Mucosa of descending colon (tissue), 3 donors: ENCODE measurements around the gene GLOD5. TPM values are rescaled to one million over a fixed set of nuclear protein-coding genes. Genes with fewer than 3 reads are reported as not detected.
"Not testable (repeated sequence)": the region's sequence is repeated elsewhere in the genome, so short reads cannot be mapped to it uniquely, and the experiment has no call there.

Experiments
- ATAC-seq: fragments of 200-7000 bp; cut with Tn5 transposase; one replicate; pipeline ENCODE4 v1.9.1; 2020; ENCODE audit warnings: mild to moderate bottlenecking, moderate library complexity
- DNase-seq, 3 donors: peaks; one replicate each; pipeline ENCODE4 v3.0.0-alpha.2; 2020
- H3K36me3 ChIP-seq: fragments of 200-600 bp; one replicate; pipeline ENCODE4 v1.8.0; 2021; ENCODE audit warnings: low read depth, mild to moderate bottlenecking
- H3K4me1 ChIP-seq: fragments of 200-600 bp; one replicate; pipeline ENCODE4 v1.8.0; 2021; ENCODE audit warnings: low read depth, mild to moderate bottlenecking
- H3K4me3 ChIP-seq: fragments of 200-600 bp; one replicate; pipeline ENCODE4 v1.8.0; 2021; ENCODE audit warnings: mild to moderate bottlenecking
- H3K9me3 ChIP-seq: fragments of 200-600 bp; one replicate; pipeline ENCODE4 v1.8.0; 2021; ENCODE audit warnings: mild to moderate bottlenecking
- CTCF ChIP-seq: fragments of 200-600 bp; IDR thresholded peaks from one replicate; pipeline ENCODE4 v1.8.0; 2022; ENCODE audit warnings: antibody characterized with exemption, mild to moderate bottlenecking
- intact Hi-C, 2 donors: fragments of 100-400 bp; cut with DNase I in 1 of 2; cut with micrococcal nuclease in 1 of 2; formaldehyde crosslinking; loops; one replicate each; pipeline versions ENCODE4 v1.11.0 to v1.11.1; 2022; cut with DNase I, micrococcal nuclease
- total RNA-seq, 3 donors: library from RNA; stranded (reverse); fragmentation: NEBNext Ultra II Directional in 2 of 3; extraction: Animal tissue kit (Norgen Biotek cat#: 25700) in 2 of 3; gene quantifications; one replicate each; pipeline versions ENCODE4 v1.2.1 to v1.2.4, GENCODE V29; 2021 to 2023
- donor health status: DM: no; HTN: no; CAD: no; lungs with moderate emphysema.
- donor health status: DM: no; HTN: no; CAD: no.
- donor health status: DM: no; HTN: yes; CAD: no.

Gene GLOD5
- total RNA-seq, 3 donors from 2014 or later: 4.3 to 9.9 (median 7.1) TPM

GRCh38 chrX:48814722-48815121 is 53.2 kb downstream of the GLOD5 start:
- H3K36me3 ChIP-seq: no peaks in the 10 kb centered on the region
- DNase-seq (no peak), ATAC-seq (no peak)
- H3K4me1 ChIP-seq: no peaks in the 10 kb centered on the region
- intact Hi-C loops: no loop called here
- no peaks in the 10 kb centered on the region for H3K9me3 ChIP-seq
- no peak overlapping the region for H3K4me3 ChIP-seq
- no peak for TF ChIP-seq CTCF

- no peak for DNase-seq
- Histone ChIP-seq H3K4me1 (no peaks in the 10 kb centered on the region), H3K36me3 (no peaks in the 10 kb centered on the region), H3K9me3 (no peaks in the 10 kb centered on the region), H3K4me3 (no peak overlapping the region)
- ATAC-seq: no peak
- intact Hi-C loops: no loop called here
- TF ChIP-seq CTCF: no peak
Measured at GRCh38 chrX:48815266-48815665, 53.7 kb downstream of the GLOD5 start.

DNA sequence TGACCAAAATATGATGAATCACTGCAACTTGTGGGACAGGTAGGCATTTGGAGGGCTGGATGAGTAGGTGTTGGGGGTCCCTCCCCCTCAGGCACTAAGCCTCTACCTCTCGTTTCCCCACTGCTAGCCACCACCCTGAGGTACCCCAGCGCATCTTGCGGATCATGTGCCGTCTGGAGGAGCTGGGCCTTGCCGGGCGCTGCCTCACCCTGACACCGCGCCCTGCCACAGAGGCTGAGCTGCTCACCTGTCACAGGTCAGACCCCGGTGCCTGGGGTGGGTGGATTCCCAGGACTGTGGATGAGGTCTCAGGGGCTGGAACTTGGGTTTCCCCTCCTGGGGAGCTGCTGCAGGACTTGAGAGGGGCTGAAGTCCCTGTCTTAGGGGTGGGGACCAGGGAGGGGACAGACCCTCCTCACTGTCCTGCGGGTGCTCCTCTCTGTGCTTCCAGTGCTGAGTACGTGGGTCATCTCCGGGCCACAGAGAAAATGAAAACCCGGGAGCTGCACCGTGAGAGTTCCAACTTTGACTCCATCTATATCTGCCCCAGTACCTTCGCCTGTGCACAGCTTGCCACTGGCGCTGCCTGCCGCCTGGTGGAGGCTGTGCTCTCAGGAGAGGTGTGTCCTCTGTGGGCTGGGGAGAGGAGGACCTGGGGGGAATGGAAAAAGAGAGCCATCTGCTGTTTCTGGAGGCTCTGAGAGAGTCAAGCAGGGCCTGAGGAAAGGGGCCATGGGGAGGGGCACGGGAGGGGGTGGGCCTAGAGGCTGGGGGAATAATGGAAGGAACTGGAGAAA is 54.7 kb downstream of the GLOD5 start:
- Histone ChIP-seq H3K36me3 (no peaks in the 10 kb centered on the region), H3K4me3 (no peak overlapping the region), H3K4me1 (no peaks in the 10 kb centered on the region), H3K9me3 (no peaks in the 10 kb centered on the region)
- no peak for TF ChIP-seq CTCF
- intact Hi-C loops: no loop called here
- ATAC-seq (no peak), DNase-seq (no peak)

DNA sequence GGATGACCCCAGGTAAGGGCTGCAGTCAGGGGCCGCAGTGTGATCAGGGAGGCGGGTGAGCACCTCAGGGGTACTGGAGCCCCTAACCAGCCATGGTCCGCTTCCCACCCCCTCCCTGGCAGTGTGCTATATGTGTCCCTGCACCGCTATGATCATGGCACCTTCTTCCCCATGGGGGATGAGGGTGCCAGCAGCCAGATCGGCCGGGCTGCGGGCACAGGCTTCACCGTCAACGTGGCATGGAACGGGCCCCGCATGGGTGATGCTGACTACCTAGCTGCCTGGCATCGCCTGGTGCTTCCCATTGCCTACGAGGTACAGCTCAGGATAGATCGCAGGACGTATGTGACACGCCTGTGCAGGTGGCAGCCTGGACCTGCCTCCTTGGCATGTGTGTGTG is 56.6 kb downstream of the GLOD5 start:
- Histone ChIP-seq H3K36me3 (no peaks in the 10 kb centered on the region), H3K9me3 (no peaks in the 10 kb centered on the region), H3K4me3 (no peak overlapping the region), H3K4me1 (no peaks in the 10 kb centered on the region)
- no peak for ATAC-seq
- TF ChIP-seq CTCF: no peak
- DNase-seq: no peak
- intact Hi-C loops: no loop called here

DNA sequence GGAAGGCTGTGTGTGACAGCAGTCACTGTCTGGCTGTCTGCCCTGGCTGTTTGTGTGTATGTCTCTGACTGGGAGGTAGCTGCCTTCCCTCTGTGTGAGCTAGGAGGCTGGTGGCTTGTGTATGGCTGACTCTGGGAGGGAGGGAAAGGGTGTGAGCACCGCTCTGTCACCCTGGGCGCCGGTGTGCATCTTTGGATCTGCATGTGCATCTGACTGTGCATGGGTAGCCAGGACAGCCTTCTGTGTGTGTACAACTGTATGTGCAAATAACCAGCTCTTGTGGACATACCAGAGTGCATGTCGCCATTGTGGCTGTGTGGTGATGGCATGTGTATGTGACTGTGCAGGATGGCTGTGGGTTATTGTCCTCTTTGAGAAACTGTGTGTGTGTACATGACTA is 57.3 kb downstream of the GLOD5 start:
- Histone ChIP-seq H3K4me3 (no peak overlapping the region), H3K4me1 (no peaks in the 10 kb centered on the region), H3K9me3 (no peaks in the 10 kb centered on the region), H3K36me3 (no peaks in the 10 kb centered on the region)
- ATAC-seq (peak; percentile 11), DNase-seq (no peak)
- intact Hi-C loops: no loop called here
- no peak for TF ChIP-seq CTCF

DNA sequence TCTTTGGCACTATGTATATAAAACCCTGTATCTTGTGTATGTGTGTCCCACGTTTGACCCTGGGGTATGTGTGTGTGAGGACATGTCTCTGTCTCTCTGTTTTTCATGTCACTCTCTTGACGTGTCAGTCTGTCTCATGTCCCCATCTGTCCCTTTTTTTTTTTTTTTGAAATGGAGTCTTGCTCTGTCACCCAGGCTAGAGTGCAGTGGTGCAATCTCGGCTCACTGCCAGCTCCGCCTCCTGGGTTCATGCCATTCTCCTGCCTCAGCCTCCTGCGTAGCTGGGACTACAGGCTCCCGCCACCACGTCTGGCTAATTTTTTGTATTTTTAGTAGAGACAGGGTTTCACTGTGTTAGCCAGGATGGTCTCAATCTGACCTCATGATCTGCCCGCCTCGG is 57.8 kb downstream of the GLOD5 start:
- not testable (repeated sequence) for ATAC-seq, DNase-seq, H3K36me3 ChIP-seq

More for the DNA sequence above, 57.8 kb downstream of the GLOD5 start:
- intact Hi-C loops, H3K4me1 ChIP-seq, H3K4me3 ChIP-seq, H3K9me3 ChIP-seq: not testable (repeated sequence)
